Kidney epithelial cell (primary cell): ENCODE results near the gene BUB1B. TPM values are rescaled to one million over a fixed set of nuclear protein-coding genes. Genes with fewer than 3 reads are reported as not detected.
"Not testable (repeated sequence)": the region's sequence is repeated elsewhere in the genome, so short reads cannot be mapped to it uniquely, and the experiment has no call there.

Experiments
- DNase-seq: peaks from one replicate; pipeline ENCODE4 v3.0.0-alpha.2; 2010; ENCODE audit warnings: low read depth
- H3K27me3 ChIP-seq: 2 replicates; pipeline ENCODE4 v1.6.0; 2011; ENCODE audit warnings: low read length; ENCODE audit not compliant: control insufficient read depth, insufficient read depth
- H3K36me3 ChIP-seq: 2 replicates; pipeline ENCODE4 v1.5.1; 2011; ENCODE audit warnings: low read length; ENCODE audit not compliant: control insufficient read depth, insufficient read depth
- H3K4me3 ChIP-seq: 2 replicates; pipeline ENCODE4 v1.5.1; 2011; ENCODE audit warnings: low read depth, mild to moderate bottlenecking, control low read depth, low read length
- total RNA-seq: library from RNA; depleted of rRNA; stranded (reverse); fragments of >200 nt; gene quantifications from 2 replicates; pipeline ENCODE4 v1.2.3, GENCODE V29; 2015
- TF ChIP-seq, protein P1 (sequence below): IDR thresholded peaks from 2 replicates; pipeline ENCODE4 v1.5.1; 2011; ENCODE audit warnings: mild to moderate bottlenecking, moderate library complexity, low read length, control low read depth, inconsistent platforms; ENCODE audit not compliant: insufficient read depth, poor library complexity, severe bottlenecking

The BUB1B gene
- total RNA-seq, 1 donor from 2014 or later = 10.5 TPM

DNA sequence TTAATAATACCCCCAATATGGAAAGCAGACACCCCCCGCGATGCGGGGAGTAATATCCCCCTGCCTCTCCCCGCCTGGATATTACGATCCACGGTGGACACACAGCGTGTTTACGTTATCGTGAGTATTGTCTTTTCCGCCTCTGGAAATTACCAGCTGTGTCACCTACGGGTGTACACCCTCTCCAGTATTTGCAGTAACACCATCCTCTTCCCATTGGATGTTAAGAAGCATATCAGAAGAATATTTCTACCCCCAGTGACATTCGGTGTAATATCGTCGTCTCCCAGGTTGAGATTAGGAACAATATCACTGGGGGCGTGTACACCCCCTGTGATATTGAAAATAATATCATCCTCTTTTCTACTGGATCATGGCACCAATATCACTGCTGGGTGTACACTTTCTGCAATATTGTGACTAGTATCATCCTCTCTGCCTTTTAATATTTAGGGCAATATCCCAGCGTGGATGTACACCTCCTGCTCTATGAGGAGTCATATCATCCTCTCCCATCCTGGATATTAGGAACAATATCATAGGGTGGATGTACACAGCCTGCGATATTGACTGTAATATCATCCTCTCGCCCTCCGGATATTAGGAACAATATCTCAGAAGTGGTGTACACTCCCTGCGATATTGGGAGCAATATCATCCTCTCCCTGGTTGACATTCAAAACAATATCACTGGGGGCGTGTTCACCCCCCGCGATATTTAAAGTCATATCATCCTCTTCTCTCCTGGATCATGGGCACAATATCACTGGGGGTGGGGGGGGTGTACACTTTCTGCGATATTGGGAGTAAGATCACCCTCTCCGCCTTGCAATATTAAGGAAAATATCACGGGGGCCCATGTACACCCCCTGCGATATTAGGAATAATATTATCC is 31.9 kb upstream of the BUB1B start:
- Histone ChIP-seq H3K4me3 (no peak overlapping the region), H3K27me3 (no peaks in the 10 kb centered on the region), H3K36me3 (no peaks in the 10 kb centered on the region)
- TF ChIP-seq, protein P1, sequence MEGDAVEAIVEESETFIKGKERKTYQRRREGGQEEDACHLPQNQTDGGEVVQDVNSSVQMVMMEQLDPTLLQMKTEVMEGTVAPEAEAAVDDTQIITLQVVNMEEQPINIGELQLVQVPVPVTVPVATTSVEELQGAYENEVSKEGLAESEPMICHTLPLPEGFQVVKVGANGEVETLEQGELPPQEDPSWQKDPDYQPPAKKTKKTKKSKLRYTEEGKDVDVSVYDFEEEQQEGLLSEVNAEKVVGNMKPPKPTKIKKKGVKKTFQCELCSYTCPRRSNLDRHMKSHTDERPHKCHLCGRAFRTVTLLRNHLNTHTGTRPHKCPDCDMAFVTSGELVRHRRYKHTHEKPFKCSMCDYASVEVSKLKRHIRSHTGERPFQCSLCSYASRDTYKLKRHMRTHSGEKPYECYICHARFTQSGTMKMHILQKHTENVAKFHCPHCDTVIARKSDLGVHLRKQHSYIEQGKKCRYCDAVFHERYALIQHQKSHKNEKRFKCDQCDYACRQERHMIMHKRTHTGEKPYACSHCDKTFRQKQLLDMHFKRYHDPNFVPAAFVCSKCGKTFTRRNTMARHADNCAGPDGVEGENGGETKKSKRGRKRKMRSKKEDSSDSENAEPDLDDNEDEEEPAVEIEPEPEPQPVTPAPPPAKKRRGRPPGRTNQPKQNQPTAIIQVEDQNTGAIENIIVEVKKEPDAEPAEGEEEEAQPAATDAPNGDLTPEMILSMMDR = no peak
- no peak for DNase-seq

DNA sequence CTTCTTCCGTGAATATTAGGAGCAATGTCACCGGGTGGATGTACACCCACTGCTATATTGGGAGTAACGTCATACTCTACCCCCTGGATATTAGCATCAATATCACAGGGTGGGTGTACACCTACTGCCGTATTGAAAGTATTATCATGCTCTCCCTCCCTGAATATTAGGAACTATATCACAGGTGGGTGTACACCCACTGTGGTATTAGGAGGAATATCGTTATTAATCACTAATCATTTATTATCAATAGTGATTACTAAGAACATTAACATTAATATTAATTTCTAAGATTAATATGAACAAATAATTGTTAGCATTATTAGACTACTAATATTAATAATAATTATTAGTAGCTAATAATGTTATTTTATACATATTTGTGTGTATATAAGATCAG is 30.8 kb upstream of the BUB1B start:
- H3K27me3 ChIP-seq = no peaks in the 10 kb centered on the region
- TF ChIP-seq, protein P1 = no peak
- H3K36me3 ChIP-seq = no peaks in the 10 kb centered on the region
- H3K4me3 ChIP-seq = no peak overlapping the region
- DNase-seq = no peak

DNA sequence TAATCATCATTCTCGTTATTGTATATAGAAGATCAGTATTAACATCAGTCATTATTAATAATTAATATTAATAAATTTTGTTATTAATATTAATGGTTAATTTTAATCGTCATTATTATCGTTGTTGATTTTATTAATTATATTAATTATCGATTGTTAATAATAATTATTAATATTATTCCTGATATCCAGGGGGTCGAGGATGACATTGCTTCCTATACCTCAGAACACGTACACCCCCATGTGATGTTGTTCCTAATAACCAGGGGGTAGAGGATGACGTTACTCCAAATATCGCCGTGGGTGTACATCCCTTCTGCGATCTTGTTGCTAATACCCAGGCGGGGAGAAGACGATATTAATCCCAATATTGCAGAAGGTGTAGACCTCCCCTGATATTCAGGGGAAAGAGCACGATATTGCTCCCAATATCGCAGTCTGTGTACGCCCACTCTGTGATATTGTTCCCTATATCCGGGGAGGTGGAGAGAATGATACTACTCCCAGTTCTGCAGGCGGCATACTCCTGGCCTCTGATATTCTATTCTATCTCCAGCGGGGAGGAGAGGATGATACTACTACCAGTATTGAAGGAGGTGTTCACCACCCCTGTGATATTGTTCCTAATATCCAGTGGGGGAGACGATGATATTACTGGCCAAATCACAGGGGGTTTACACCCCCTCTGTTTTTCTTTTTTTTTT is 29.9 kb upstream of the BUB1B start:
- DNase-seq = no peak
- Histone ChIP-seq H3K4me3 (no peak overlapping the region), H3K36me3 (no peaks in the 10 kb centered on the region), H3K27me3 (no peaks in the 10 kb centered on the region)
- TF ChIP-seq, protein P1 = no peak

DNA sequence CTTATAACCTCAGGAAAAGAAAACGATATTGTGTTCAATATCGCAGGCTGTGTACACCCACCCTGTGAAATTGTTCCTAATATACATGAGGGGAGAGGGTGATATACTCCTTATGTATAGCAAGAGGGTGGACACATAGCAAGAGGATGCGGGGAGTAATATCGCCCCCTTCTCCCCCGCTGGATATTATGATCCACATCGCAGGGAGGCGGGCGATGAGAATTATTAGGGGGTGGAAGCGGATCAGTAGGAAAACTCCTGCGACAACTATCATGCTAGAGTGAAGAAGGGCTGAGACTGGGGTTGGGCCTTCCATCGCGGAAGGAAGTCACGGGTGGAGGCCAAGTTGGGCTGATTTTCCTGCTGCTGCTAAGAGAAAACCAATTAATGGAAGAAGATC is 27.3 kb upstream of the BUB1B start:
- Histone ChIP-seq H3K36me3 (no peaks in the 10 kb centered on the region), H3K4me3 (no peak overlapping the region), H3K27me3 (no peaks in the 10 kb centered on the region)
- DNase-seq = no peak
- TF ChIP-seq, protein P1 = no peak

DNA sequence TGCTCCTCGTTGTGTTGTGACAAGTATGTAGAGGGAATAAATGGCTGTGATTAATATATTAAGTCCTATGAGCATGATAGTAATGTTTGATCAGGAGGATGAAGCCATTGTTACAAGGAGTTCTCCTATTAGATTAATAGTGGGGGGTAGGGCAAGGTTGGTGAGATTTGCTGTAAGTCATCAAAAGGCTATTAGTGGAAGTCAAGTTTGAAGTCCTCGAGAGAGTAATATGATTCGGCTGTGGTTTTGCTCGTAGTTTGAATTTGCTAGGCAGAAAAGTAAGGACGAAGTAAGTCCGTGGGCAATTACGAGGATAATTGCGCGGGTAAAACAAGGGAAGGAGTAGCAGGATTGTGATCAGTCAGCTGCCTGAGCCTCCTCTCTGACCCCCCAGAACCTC is 26.0 kb upstream of the BUB1B start:
- DNase-seq = no peak
- H3K4me3 ChIP-seq = no peak overlapping the region

DNA sequence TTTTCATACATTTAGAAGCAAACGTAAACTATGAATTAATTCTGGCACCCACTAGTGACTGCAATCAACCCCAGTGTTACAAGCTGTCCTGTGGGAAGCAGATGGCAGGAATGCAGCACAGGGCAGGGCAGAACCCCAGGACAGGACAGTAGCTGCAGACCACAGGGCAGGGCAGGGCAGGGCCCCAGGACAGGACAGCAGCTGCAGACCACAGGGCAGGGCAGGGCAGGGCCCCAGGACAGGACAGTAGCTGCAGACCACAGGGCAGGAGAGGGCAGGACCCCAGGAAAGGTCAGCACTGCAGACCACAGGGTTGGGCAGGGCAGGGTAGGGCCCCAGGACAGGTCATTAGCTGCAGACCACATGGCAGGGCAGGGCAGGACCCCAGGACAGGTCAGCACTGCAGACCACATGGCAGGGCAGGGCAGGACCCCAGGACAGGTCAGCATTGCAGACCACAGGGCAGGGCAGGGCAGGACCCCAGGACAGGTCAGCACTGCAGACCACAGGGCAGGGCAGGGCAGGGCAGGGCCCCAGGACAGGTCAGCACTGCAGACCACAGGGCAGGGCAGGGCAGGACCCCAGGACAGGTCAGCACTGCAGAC is 24.9 kb upstream of the BUB1B start:
- H3K27me3 ChIP-seq = not testable (repeated sequence)

More for the DNA sequence above, 26.0 kb upstream of the BUB1B start:
- Histone ChIP-seq H3K27me3 (no peaks in the 10 kb centered on the region), H3K36me3 (no peaks in the 10 kb centered on the region)
- TF ChIP-seq, protein P1 = no peak

More for the DNA sequence above, 24.9 kb upstream of the BUB1B start:
- H3K4me3 ChIP-seq, H3K36me3 ChIP-seq, DNase-seq: not testable (repeated sequence)
